NT2/D1 (cell line): Measurements from ENCODE around the gene LHX3.

Source experiments
- DNase-seq: peaks from one replicate; pipeline ENCODE4 v3.0.0-alpha.2; 2011; ENCODE audit warnings: low read depth, low spot score
- H3K27me3 ChIP-seq: 2 replicates; pipeline ENCODE4 v1.6.0; 2011; ENCODE audit warnings: mild to moderate bottlenecking; ENCODE audit not compliant: insufficient read length, insufficient read depth
- H3K36me3 ChIP-seq: 2 replicates; pipeline ENCODE4 v1.6.1; 2011; ENCODE audit warnings: mild to moderate bottlenecking, low read length, mixed read lengths; ENCODE audit not compliant: insufficient read depth, insufficient read length
- H3K4me1 ChIP-seq: 2 replicates; pipeline ENCODE4 v1.5.1; 2011; ENCODE audit not compliant: insufficient read depth, insufficient read length
- H3K4me3 ChIP-seq: 2 replicates; pipeline ENCODE4 v1.5.1; 2011; ENCODE audit warnings: low read depth; ENCODE audit not compliant: insufficient read length
- H3K9ac ChIP-seq: 2 replicates; pipeline ENCODE4 v1.6.0; 2011; ENCODE audit warnings: low read depth; ENCODE audit not compliant: insufficient read length
- H3K9me3 ChIP-seq: 2 replicates; pipeline ENCODE4 v1.5.1; 2011; ENCODE audit warnings: mild to moderate bottlenecking, low read length; ENCODE audit not compliant: insufficient read depth
- SUZ12 ChIP-seq: IDR thresholded peaks from 2 replicates; pipeline ENCODE4 v1.6.1; 2011; ENCODE audit not compliant: insufficient read length, insufficient read depth; ENCODE audit errors: extremely low read depth
- YY1 ChIP-seq: IDR thresholded peaks from 2 replicates; pipeline ENCODE4 v1.6.1; 2011; ENCODE audit not compliant: insufficient read length, insufficient read depth
- ZNF274 ChIP-seq: IDR thresholded peaks from 2 replicates; pipeline ENCODE4 v1.6.1; 2011; ENCODE audit warnings: mild to moderate bottlenecking, low read depth, low read length

Gene LHX3

GRCh38 chr9:136178061-136178772 is 26.7 kb downstream of the LHX3 start:
- Histone ChIP-seq H3K4me3 (no peak overlapping the region), H3K9me3 (no peaks in the 10 kb centered on the region), H3K27me3 (no peaks in the 10 kb centered on the region), H3K4me1 (peaks cover 25% of the 10 kb centered on the region), H3K9ac (no peak overlapping the region), H3K36me3 (no peaks in the 10 kb centered on the region)
- DNase-seq = no peak
- TF ChIP-seq YY1 = no peak
- TF ChIP-seq ZNF274 = no peak
- TF ChIP-seq SUZ12 = no peak

- Histone ChIP-seq H3K4me1 (peaks cover 33% of the 10 kb centered on the region), H3K9ac (no peak overlapping the region), H3K9me3 (no peaks in the 10 kb centered on the region), H3K36me3 (no peaks in the 10 kb centered on the region), H3K4me3 (no peak overlapping the region), H3K27me3 (no peaks in the 10 kb centered on the region)
- TF ChIP-seq YY1 (no peak), SUZ12 (no peak), ZNF274 (no peak)
- no peak for DNase-seq
These were observed 27.7 kb downstream of the LHX3 start for GRCh38 chr9:136177224-136177623.

- Histone ChIP-seq H3K36me3 (no peaks in the 10 kb centered on the region), H3K27me3 (no peaks in the 10 kb centered on the region)
These were observed 29.2 kb downstream of the LHX3 start for GRCh38 chr9:136175616-136176197.

GRCh38 chr9:136174779-136175615 is 29.9 kb downstream of the LHX3 start:
- Histone ChIP-seq H3K9ac (no peak overlapping the region), H3K4me3 (no peak overlapping the region), H3K9me3 (no peaks in the 10 kb centered on the region), H3K27me3 (no peaks in the 10 kb centered on the region), H3K36me3 (no peaks in the 10 kb centered on the region), H3K4me1 (peaks cover 46% of the 10 kb centered on the region)
- no peak for DNase-seq
- no peak for TF ChIP-seq SUZ12
- no peak for TF ChIP-seq YY1
- TF ChIP-seq ZNF274 = no peak

More at GRCh38 chr9:136175616-136176197, 29.2 kb downstream of the LHX3 start:
- peaks cover 40% of the 10 kb centered on the region for H3K4me1 ChIP-seq
- no peaks in the 10 kb centered on the region for H3K9me3 ChIP-seq
- no peak overlapping the region for H3K9ac ChIP-seq
- peak; percentile 52 for DNase-seq
- H3K4me3 ChIP-seq = no peak overlapping the region
- TF ChIP-seq YY1 (no peak), SUZ12 (no peak), ZNF274 (no peak)

DNA sequence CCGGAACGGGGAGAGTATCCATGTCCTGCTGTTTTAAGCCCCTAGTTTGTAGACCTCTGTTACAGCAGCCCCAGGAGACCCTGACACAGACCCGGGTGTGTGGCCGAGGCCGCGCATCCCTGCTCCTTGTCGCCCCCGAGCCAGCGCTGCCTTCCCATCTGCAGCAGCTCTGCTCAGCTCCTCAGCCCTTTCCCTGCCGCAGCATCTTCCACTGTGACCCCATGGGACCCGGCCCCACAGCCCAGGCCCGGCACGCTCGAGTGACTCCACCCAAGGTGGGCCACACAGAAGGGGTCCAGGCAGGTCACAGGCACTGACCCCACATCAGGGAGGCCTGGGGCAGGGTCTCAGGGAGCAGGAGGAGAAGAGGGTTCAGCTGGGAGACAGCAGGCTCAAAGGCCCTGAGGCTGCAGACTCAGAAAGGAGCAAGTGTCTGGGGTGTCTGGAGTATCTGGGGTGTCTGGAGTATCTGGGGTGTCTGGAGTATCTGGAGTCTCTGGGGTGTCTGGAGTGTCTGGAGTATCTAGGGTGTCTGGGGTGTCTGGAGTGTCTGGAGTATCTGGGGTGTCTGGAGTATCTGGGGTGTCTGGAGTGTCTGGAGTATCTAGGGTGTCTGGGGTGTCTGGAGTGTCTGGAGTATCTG is 31.2 kb downstream of the LHX3 start:
- H3K27me3 ChIP-seq = no peaks in the 10 kb centered on the region
- no peaks in the 10 kb centered on the region for H3K36me3 ChIP-seq
- H3K4me3 ChIP-seq = no peak overlapping the region
- peaks cover 45% of the 10 kb centered on the region for H3K4me1 ChIP-seq
- peak overlapping the region; percentile 2 for H3K9ac ChIP-seq
- TF ChIP-seq ZNF274 (no peak), YY1 (no peak), SUZ12 (no peak)
- no peak for DNase-seq
- H3K9me3 ChIP-seq = no peaks in the 10 kb centered on the region

DNA sequence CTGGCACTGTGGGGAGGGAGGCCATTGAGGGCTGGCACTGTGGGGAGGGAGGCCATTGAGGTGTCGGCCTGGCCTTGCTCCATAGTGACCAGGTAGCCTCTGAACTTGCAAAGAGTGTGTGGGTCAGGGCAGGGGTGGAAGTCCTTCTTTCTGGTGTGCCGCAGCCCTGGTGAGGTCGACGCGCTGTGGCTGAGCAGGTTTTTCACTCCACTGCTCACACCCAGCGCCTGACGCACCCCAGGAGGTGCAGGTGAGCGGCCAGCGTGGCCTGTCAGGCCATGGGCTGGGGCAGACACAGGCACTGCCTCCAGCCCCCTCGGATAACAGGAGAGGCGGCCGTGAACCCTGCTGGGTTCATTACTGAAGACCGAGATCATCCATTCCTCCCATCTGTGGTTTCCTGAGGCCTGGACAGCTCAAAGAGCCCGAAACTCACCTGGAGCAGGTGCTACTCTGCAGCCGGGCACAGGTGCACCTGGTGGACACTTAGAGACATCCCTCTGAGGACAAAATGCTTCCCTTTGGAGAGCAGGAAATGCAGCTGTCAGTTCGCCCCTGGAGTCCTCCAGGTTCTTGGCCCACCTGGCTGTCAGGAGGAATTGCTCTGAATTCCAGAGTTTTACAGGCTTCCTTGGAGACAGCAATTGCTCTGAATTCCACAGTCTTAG is 32.4 kb downstream of the LHX3 start:
- TF ChIP-seq SUZ12 (no peak), YY1 (no peak), ZNF274 (no peak)
- Histone ChIP-seq H3K36me3 (no peaks in the 10 kb centered on the region), H3K4me1 (peaks cover 45% of the 10 kb centered on the region), H3K27me3 (peaks cover 4% of the 10 kb centered on the region), H3K9ac (peak overlapping the region; percentile 59), H3K4me3 (no peak overlapping the region), H3K9me3 (no peaks in the 10 kb centered on the region)
- DNase-seq = no peak

DNA sequence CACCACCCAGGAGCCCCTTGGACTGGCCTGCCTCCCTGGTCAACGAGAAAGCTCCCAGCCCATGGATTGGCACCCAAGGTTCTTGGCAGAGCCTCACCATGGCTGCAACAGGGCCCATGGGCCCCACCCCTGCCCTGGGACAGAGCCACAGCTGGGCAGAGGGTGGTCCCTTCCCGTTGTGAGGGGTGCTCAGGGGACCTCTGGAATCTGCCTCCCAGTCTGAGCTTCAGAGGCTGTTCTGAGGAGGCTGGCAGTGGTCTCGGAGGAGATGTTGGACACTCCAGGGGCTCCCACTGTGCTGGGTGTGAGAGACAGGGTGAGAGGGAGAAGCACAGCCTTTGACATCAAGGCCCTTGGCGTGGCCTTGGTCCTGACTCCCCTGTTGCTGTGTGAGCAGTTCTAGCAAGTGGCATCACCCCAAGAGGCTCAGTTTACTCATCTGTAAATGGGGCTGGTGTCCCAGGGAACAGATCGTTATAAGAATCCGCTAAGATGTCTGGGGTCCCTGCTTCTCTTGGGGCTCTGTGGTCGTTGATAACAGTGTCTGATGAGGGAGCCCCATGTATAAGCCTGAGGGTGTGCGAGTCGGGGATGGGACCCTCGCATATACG is 33.0 kb downstream of the LHX3 start:
- no peak for DNase-seq
- H3K9ac ChIP-seq = peak overlapping the region; percentile 59
- H3K27me3 ChIP-seq = peaks cover 4% of the 10 kb centered on the region
- H3K4me3 ChIP-seq = peak overlapping the region; percentile 5
- no peaks in the 10 kb centered on the region for H3K36me3 ChIP-seq
- H3K4me1 ChIP-seq = peaks cover 44% of the 10 kb centered on the region
- no peak for TF ChIP-seq ZNF274
- no peak for TF ChIP-seq YY1
- no peak for TF ChIP-seq SUZ12
- H3K9me3 ChIP-seq = no peaks in the 10 kb centered on the region
